Sigmoid colon (tissue), 4 donors: ENCODE results near the gene RUFY4.

Experiments
- CTCF ChIP-seq, 4 experiments: fragments of 450-650 bp in 3 of 4; fragments of 200-600 bp in 1 of 4; IDR thresholded peaks; one replicate each; pipeline ENCODE4 v1.5.1; 2016 to 2019; ENCODE audit warnings: antibody characterized with exemption in 4 of 4, mild to moderate bottlenecking in 3 of 4, moderate library complexity in 2 of 4
- POLR2AphosphoS5 ChIP-seq, 4 donors: sonication (generic); formaldehyde crosslinking; IDR thresholded peaks; one replicate each; pipeline ENCODE4 v1.6.1; 2017; ENCODE audit warnings: antibody characterized with exemption in 4 of 4

- TF ChIP-seq POLR2AphosphoS5 (IDR thresholded peaks at IDR 0.05) (no peak), CTCF (IDR thresholded peaks at IDR 0.05) (no peak)
Measured at GRCh38 chr2:218073185-218073584, 4.1 kb downstream of the RUFY4 start.
